Measurements from ENCODE around the gene RNF222. TPM values are rescaled to one million over a fixed set of nuclear protein-coding genes. Genes with fewer than 3 reads are reported as not detected.

Gene RNF222
- polyA plus RNA-seq, 1 donor from 2014 or later, result not detected

DNA sequence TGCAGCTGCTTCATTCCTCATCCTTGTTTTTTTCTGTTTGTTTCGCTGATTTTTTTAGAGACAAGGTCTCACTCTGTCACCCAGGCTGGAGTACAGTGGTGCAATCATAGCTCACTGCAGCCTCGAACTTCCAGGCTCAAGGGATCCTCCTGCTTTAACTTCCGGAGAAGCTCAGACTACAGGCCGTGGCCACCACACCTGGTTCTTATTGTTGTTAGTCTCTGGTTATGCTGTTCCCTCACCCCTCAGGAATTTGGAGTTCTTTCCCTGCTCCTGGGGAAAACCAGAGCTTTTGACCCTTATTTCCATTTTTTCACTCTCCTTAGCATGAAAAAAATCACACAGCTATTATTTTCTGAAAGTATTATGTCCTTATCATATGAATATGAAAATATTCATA, 56.2 kb downstream of the RNF222 start:
- Histone ChIP-seq H3K4me3 (ENCODE audit: low read length) (no peak overlapping the region), H3K79me2 (replicated peaks; ENCODE audit: insufficient read depth, low read length) (no peaks in the 10 kb centered on the region), H3F3A (ENCODE audit: insufficient read depth, low read length, poor library complexity, severe bottlenecking) (no peaks in the 10 kb centered on the region), H3K27ac (ENCODE audit: low read length) (no peak overlapping the region), H3K9me2 (ENCODE audit: insufficient read depth, low read length) (no peaks in the 10 kb centered on the region), H2AFZ (ENCODE audit: low read depth, low read length) (no peak overlapping the region), H3K4me2 (ENCODE audit: low read length) (no peak overlapping the region), H3K9me3 (ENCODE audit: low read length) (no peaks in the 10 kb centered on the region), H3K27me3 (ENCODE audit: insufficient read depth, low read depth, low read length) (no peaks in the 10 kb centered on the region), H3K36me3 (ENCODE audit: insufficient read depth, low read length) (no peaks in the 10 kb centered on the region), H4K20me1 (ENCODE audit: insufficient read depth) (no peaks in the 10 kb centered on the region), H3K9ac (ENCODE audit: low read length) (no peak overlapping the region)
- TF ChIP-seq EP300 (conservative IDR thresholded peaks at IDR 0.05; ENCODE audit: poor library complexity, severe bottlenecking) (no peak), SMC3 (conservative IDR thresholded peaks at IDR 0.05; ENCODE audit: poor library complexity) (no peak), TAF1 (IDR thresholded peaks at IDR 0.05; ENCODE audit: low read depth) (no peak), EZH2 (IDR thresholded peaks at IDR 0.05; ENCODE audit: borderline replicate concordance, insufficient read depth, low read length, poor library complexity, severe bottlenecking) (no peak), MXI1 (conservative IDR thresholded peaks at IDR 0.05; ENCODE audit: poor library complexity, severe bottlenecking) (no peak)
- TF ChIP-seq, protein P1, sequence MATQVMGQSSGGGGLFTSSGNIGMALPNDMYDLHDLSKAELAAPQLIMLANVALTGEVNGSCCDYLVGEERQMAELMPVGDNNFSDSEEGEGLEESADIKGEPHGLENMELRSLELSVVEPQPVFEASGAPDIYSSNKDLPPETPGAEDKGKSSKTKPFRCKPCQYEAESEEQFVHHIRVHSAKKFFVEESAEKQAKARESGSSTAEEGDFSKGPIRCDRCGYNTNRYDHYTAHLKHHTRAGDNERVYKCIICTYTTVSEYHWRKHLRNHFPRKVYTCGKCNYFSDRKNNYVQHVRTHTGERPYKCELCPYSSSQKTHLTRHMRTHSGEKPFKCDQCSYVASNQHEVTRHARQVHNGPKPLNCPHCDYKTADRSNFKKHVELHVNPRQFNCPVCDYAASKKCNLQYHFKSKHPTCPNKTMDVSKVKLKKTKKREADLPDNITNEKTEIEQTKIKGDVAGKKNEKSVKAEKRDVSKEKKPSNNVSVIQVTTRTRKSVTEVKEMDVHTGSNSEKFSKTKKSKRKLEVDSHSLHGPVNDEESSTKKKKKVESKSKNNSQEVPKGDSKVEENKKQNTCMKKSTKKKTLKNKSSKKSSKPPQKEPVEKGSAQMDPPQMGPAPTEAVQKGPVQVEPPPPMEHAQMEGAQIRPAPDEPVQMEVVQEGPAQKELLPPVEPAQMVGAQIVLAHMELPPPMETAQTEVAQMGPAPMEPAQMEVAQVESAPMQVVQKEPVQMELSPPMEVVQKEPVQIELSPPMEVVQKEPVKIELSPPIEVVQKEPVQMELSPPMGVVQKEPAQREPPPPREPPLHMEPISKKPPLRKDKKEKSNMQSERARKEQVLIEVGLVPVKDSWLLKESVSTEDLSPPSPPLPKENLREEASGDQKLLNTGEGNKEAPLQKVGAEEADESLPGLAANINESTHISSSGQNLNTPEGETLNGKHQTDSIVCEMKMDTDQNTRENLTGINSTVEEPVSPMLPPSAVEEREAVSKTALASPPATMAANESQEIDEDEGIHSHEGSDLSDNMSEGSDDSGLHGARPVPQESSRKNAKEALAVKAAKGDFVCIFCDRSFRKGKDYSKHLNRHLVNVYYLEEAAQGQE (IDR thresholded peaks at IDR 0.05; ENCODE audit: borderline replicate concordance), result no peak
- TF ChIP-seq, protein P2, sequence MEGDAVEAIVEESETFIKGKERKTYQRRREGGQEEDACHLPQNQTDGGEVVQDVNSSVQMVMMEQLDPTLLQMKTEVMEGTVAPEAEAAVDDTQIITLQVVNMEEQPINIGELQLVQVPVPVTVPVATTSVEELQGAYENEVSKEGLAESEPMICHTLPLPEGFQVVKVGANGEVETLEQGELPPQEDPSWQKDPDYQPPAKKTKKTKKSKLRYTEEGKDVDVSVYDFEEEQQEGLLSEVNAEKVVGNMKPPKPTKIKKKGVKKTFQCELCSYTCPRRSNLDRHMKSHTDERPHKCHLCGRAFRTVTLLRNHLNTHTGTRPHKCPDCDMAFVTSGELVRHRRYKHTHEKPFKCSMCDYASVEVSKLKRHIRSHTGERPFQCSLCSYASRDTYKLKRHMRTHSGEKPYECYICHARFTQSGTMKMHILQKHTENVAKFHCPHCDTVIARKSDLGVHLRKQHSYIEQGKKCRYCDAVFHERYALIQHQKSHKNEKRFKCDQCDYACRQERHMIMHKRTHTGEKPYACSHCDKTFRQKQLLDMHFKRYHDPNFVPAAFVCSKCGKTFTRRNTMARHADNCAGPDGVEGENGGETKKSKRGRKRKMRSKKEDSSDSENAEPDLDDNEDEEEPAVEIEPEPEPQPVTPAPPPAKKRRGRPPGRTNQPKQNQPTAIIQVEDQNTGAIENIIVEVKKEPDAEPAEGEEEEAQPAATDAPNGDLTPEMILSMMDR (IDR thresholded peaks at IDR 0.05; ENCODE audit: poor library complexity, severe bottlenecking), result no peak

Other genes with a start within 250 kb of the RNF222 start
- gene PER1, start 245.4 kb downstream of the RNF222 start, polyA plus RNA-seq, result 1.9 and 2.0 TPM in 2 replicates
- 91.6 and 98.3 TPM in 2 replicates for gene VAMP2, start 234.9 kb downstream of the RNF222 start, polyA plus RNA-seq
- 23.3 and 31.7 TPM in 2 replicates for gene TMEM107, start 221.4 kb downstream of the RNF222 start, polyA plus RNA-seq
- 12.1 and 13.7 TPM in 2 replicates for gene BORCS6, start 207.6 kb downstream of the RNF222 start, polyA plus RNA-seq
- 0.84 and 4.8 TPM in 2 replicates for gene AURKB, start 187.3 kb downstream of the RNF222 start, polyA plus RNA-seq
- 11.9 and 16.5 TPM in 2 replicates for gene CTC1, start 149.8 kb downstream of the RNF222 start, polyA plus RNA-seq
- 11.0 and 11.7 TPM in 2 replicates for gene PFAS, start 148.5 kb downstream of the RNF222 start, polyA plus RNA-seq
- 20.9 and 42.5 TPM in 2 replicates for gene RANGRF, start 109.2 kb downstream of the RNF222 start, polyA plus RNA-seq
- gene SLC25A35, start 102.4 kb downstream of the RNF222 start, polyA plus RNA-seq, result 0.25 TPM in 1 of 2 replicates, not detected in the other
- gene ARHGEF15, start 87.6 kb downstream of the RNF222 start, polyA plus RNA-seq, result 0.10 and 0.14 TPM in 2 replicates
- not detected in 2 replicates for gene ODF4, start 58.0 kb downstream of the RNF222 start, polyA plus RNA-seq
- gene RPL26, start 14.6 kb downstream of the RNF222 start, polyA plus RNA-seq, result 3,508 and 4,061 TPM in 2 replicates
- 25.7 and 33.8 TPM in 2 replicates for gene NDEL1, start 38.1 kb upstream of the RNF222 start, polyA plus RNA-seq
- 61.1 and 79.2 TPM in 2 replicates for gene MYH10, start 232.9 kb upstream of the RNF222 start, polyA plus RNA-seq

All from neural cell (in vitro differentiated cells).